Heart left ventricle (tissue), 13 donors: ENCODE measurements around the gene ALDH4A1.

Experiments
- POLR2A ChIP-seq, 2 donors: fragments of 450-650 bp; IDR thresholded peaks; one replicate each; pipeline ENCODE4 v1.6.1; 2017; ENCODE audit warnings: antibody characterized with exemption in 2 of 2, mild to moderate bottlenecking in 2 of 2, moderate library complexity in 2 of 2
- TF ChIP-seq, protein P1 (sequence below), 12 donors: fragments of 200-600 bp; sonication (generic) in 4 of 12; IDR thresholded peaks; one replicate each; pipeline versions ENCODE4 v1.5.0 to v1.8.0; 2018 to 2022; ENCODE audit warnings: antibody characterized with exemption in 12 of 12, mild to moderate bottlenecking in 5 of 12
- donor health status: ischemic (EF 13 %, LVEDD 7.1; RV severe dilation, severe dysfunction).
- donor health status: DM: no; HTN: yes; CAD: no.
- donor health status: DM: no; HTN: no; CAD: no.
- donor health status: ischemic (EF 25% LVEDD 6.9; RV normal size, moderate dysfunction).
- donor health status: ischemic (EF 25% LVEDD 5.7; RV mildly dilated, moderate dysfunction).
- donor health status: ischemic (EF 35%, LVEDD 5.7; RV mildly dilated, moderate dysfunction).
- donor health status: nonischemic (EF 11% LVEDD 7.7; RV severe dilation, severe dysfunction).
- donor health status: DM: yes; HTN: yes; CAD: no.
- donor health status: PGD.
- donor health status: ischemic (EF 29% LVEDD 5.4; RV normal size, mild dysfunction).
- donor health status: nonischemic (EF 23%, LVEDD 6.1; RV moderate dilation, normal function).

- TF ChIP-seq POLR2A (IDR thresholded peaks at IDR 0.05) = no peak
- TF ChIP-seq, protein P1, sequence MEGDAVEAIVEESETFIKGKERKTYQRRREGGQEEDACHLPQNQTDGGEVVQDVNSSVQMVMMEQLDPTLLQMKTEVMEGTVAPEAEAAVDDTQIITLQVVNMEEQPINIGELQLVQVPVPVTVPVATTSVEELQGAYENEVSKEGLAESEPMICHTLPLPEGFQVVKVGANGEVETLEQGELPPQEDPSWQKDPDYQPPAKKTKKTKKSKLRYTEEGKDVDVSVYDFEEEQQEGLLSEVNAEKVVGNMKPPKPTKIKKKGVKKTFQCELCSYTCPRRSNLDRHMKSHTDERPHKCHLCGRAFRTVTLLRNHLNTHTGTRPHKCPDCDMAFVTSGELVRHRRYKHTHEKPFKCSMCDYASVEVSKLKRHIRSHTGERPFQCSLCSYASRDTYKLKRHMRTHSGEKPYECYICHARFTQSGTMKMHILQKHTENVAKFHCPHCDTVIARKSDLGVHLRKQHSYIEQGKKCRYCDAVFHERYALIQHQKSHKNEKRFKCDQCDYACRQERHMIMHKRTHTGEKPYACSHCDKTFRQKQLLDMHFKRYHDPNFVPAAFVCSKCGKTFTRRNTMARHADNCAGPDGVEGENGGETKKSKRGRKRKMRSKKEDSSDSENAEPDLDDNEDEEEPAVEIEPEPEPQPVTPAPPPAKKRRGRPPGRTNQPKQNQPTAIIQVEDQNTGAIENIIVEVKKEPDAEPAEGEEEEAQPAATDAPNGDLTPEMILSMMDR (IDR thresholded peaks at IDR 0.05) = no peak
These were observed 14.9 kb upstream of the ALDH4A1 start for GRCh38 chr1:18917071-18917799.
